Small intestine (tissue), 7 donors: Measurements from ENCODE around the gene ZNF888. TPM values are rescaled to one million over a fixed set of nuclear protein-coding genes. Genes with fewer than 3 reads are reported as not detected.
"Not testable (repeated sequence)": the region's sequence is repeated elsewhere in the genome, so short reads cannot be mapped to it uniquely, and the experiment has no call there.

Experiments
- DNase-seq, 2 donors: peaks; one replicate each; pipeline versions ENCODE4 v3.0.0 to v3.0.0-alpha.2; 2013
- FAIRE-seq: peaks from 2 replicates; lab custom pipeline; 2012; peaks lifted over from hg19 to GRCh38; lab: Jason Lieb, UNC
- H3K27ac ChIP-seq, 3 donors: one replicate each; pipeline ENCODE4 v1.5.1; 2013; ENCODE audit warnings: low read length in 2 of 3, mild to moderate bottlenecking in 2 of 3, control low read depth in 1 of 3, inconsistent platforms in 1 of 3, low read depth in 1 of 3, moderate library complexity in 1 of 3
- H3K27me3 ChIP-seq, 3 donors: one replicate each; pipeline ENCODE4 v1.6.1; 2013; ENCODE audit warnings: low read length in 3 of 3, inconsistent platforms in 1 of 3; ENCODE audit not compliant: control insufficient read depth in 3 of 3, insufficient read depth in 3 of 3
- H3K36me3 ChIP-seq, 3 donors: one replicate each; pipeline ENCODE4 v1.6.1; 2013; ENCODE audit warnings: low read length in 3 of 3, inconsistent platforms in 1 of 3, low read depth in 1 of 3, mild to moderate bottlenecking in 1 of 3, moderate library complexity in 1 of 3; ENCODE audit not compliant: control insufficient read depth in 3 of 3, insufficient read depth in 2 of 3
- H3K4me1 ChIP-seq, 3 donors: one replicate each; pipeline ENCODE4 v1.6.1; 2013; ENCODE audit warnings: low read length in 2 of 3, inconsistent platforms in 1 of 3, low read depth in 1 of 3, mild to moderate bottlenecking in 1 of 3, moderate library complexity in 1 of 3; ENCODE audit not compliant: control insufficient read depth in 3 of 3, insufficient read depth in 2 of 3
- H3K4me3 ChIP-seq, 3 donors: one replicate each; pipeline ENCODE4 v1.5.1; 2013; ENCODE audit warnings: low read length in 3 of 3, control low read depth in 1 of 3, inconsistent platforms in 1 of 3, low read depth in 1 of 3, mild to moderate bottlenecking in 1 of 3, moderate library complexity in 1 of 3
- H3K9me3 ChIP-seq, 2 donors: one replicate each; pipeline ENCODE4 v1.6.1; 2013; ENCODE audit warnings: low read depth in 1 of 2, low read length in 1 of 2; ENCODE audit not compliant: control insufficient read depth in 2 of 2, insufficient read depth in 1 of 2
- WGBS, 3 donors: extraction: QIAGEN DNeasy Blood & Tissue Kit; methylation state at CpG; one replicate each; pipeline ENCODE4 v1.1.7; 2013; 5-methylcytosine and 5-hydroxymethylcytosine counted together
- polyA plus RNA-seq, 4 donors: library from polyadenylated mRNA; stranded (reverse) in 3 of 4; unstranded in 1 of 4; fragments of 200-250 nt in 3 of 4; fragments of 120-200 nt in 1 of 4; gene quantifications; one replicate each; pipeline versions ENCODE4 v1.2.1 to v1.2.3, GENCODE V29; 2013
- donor health status: healthy with polysubstance abuse.
- donor health status: control.
- donor health status: control.
- donor health status: Bipolar disorder and iron deficiency.
- donor health status: healthy.

Gene ZNF888
- polyA plus RNA-seq, 4 donors, result 1.9 to 10.9 (median 2.5) TPM

DNA sequence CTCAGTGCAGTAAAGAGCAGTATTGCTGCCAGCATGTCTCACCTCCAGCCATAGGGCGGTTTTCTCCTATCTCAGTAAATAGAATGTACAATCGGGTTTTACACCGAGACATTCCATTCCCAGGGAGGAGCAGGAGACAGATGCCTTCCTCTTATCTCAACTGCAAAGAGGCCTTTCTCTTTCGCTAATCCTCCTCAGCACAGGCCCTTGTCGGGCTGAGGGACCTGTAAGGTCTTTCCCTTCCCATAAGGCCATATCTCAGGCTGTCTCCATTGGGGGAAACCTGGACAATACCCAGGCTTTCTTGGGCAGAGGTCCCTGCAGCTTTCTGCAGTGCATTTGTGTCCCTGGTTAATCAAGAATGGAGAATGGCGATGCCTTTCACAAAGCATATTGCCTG, 50.2 kb downstream of the ZNF888 start:
- H3K4me1 ChIP-seq, H3K27ac ChIP-seq, H3K4me3 ChIP-seq, DNase-seq, H3K36me3 ChIP-seq, H3K27me3 ChIP-seq, FAIRE-seq: not testable (repeated sequence)
- 66 to 73% (median 70%) methylated on average over 6 of the region's 6 CpGs for WGBS, 3 donors
- peaks cover 3 to 39% of the 10 kb centered on the region in 2 donors for H3K9me3 ChIP-seq

DNA sequence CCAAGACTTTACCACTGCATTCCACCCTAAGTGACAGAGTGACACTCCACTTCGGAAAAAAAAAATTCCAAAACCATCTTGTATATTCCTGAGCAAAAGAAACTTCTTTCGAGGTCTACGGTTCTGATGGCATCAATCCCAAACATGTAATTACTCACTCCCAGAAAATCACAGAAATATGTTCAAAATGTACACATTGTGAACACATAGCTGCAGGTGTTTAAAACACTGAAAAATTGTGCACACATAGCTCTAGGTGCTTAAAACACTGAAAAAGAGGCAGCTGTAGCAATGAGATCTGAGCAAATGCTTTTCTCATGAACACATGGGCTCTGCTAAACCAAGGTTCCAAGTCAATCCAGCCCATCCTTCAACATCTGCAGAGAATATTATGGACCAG, 51.8 kb downstream of the ZNF888 start:
- H3K36me3 ChIP-seq, result peaks cover 0 to 3% (median 0%) of the 10 kb centered on the region in 3 donors
- H3K27me3 ChIP-seq, result no peaks in the 10 kb centered on the region
- FAIRE-seq (no peak), DNase-seq (no peak)
- no peak overlapping the region for H3K4me3 ChIP-seq
- H3K9me3 ChIP-seq, result peaks cover 3 to 37% of the 10 kb centered on the region in 2 donors
- WGBS, 3 donors, result 90 to 93% (median 91%) methylated on average over 3 of the region's 3 CpGs
- no peaks in the 10 kb centered on the region for H3K4me1 ChIP-seq
- no peak overlapping the region for H3K27ac ChIP-seq

DNA sequence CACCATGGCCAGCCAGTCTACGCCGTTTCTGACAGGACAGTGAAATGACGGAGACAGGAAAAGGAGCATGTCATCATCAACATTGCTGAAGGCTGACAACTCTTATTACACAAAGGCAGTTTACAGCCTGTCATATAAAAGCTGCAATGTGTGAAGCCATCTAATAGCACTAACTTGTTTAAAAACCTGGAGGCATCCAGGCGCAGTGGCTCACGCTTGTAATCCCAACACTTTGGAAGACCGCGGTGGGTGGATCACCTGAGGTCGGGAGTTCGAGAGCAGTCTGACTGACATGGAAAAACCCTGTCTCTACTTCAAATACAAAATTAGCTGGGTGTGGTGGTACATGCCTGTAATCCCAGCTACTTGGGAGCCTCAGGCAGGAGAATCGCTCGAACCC, 55.2 kb downstream of the ZNF888 start:
- peaks cover 1 to 32% of the 10 kb centered on the region in 2 donors for H3K9me3 ChIP-seq
- not testable (repeated sequence) for DNase-seq, FAIRE-seq, H3K4me1 ChIP-seq, H3K4me3 ChIP-seq, H3K27ac ChIP-seq, H3K36me3 ChIP-seq, H3K27me3 ChIP-seq
- 92 to 96% (median 92%) methylated on average over 11 of the region's 11 CpGs for WGBS, 3 donors

DNA sequence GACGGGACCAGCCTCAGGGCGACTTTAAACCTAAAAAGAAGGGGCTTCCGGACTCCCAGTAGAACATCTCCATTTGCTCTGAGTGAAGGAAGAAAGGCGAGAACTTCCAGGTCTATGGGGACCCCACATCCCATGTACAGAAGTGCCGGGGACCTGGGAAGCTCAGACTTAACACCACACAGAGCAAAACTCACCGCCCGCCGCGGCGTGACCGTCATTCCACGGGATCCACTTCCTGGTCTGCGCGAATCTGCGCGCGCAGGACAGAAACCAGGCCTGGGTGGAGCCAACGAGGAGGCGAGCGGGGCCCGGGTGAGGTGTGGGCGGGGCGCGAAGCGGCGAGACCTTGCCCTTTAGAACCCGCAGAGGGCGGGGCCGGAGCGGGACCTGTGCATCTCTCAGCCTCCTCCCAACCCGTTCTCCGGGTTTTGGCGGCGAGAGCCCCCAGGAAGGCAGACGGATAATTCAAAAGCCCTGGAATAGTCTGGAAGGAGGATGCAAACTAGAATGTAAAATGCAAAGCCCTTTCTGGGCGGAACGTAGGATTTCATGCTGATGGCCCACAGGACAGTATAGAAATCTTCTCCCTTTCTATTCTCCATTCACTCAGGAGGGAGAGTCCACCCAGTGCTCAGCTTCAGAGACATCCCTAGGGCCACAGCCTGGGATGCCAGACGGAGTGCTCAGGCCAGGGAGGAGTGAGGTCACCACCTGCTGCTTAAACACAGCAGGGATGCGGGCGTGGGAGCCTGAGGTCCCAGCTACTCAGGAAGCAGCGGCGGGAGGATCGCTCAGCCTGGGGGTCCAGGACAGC, 65.6 kb downstream of the ZNF888 start, which contains the start of gene ZNF468:
Gene ZNF468, minus strand, starts transcription at position 242 of the 814 bp plus-strand sequence. CDS start 3,347 bp downstream, outside the sequence.
- 3 to 10% (median 6%) methylated on average over 34 to 43 of the region's 43 CpGs for WGBS, 3 donors
- not testable (repeated sequence) for H3K4me1 ChIP-seq, H3K9me3 ChIP-seq, H3K27me3 ChIP-seq, FAIRE-seq
- Histone ChIP-seq H3K27ac (peak within 1 kb of the TSS; percentile 45 to 88 (median 61)), H3K36me3 (peaks cover 4 to 15% (median 7%) of the 10 kb centered on the region in 3 donors), H3K4me3 (peak within 1 kb of the TSS; percentile 61 to 69 (median 62))
- peak; percentile 73 to 88 for DNase-seq

DNA sequence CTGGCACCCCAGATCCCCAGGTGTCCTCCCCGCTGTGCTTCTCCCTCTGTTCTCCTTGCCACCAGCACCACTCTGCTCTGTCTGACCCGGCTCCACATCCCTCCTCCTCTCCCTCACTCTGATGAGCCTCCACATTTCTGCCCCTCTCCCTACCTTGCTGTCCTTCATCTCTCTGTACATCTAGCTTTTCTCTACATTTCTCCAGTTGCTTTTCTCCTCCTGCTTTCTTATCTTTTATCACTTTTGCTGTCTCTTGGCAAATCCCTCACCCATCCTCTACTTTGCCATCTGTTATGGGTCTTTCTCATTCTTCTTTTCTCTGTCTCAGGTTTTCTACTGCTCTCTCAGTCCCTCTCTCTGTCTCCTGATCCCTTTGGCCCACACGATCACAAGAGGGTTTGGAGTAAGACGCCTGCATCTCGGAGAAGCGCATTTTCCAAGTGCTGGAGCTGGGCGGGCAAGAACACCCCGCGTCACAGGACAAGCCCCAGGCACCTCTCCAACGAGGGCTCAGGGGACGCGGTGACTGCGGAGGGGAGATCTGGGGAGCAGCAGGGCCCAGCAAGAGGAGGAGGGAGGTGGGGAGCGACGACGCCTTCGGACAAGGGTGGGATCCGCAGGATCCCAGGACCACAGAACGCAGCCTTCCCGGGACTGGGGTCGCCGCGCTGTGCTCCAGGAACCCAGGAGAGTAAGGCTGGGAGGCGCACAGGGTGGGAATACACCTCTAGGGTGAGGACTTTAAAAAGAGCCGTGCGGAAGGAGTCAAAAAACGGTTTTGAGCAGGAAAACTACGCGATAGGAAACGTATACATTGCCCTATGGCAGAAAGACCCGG, 66.5 kb downstream of the ZNF888 start:
- not testable (repeated sequence) for H3K27me3 ChIP-seq, FAIRE-seq, H3K9me3 ChIP-seq, H3K4me1 ChIP-seq
- peak overlapping the region; percentile 61 to 69 (median 62) for H3K4me3 ChIP-seq
- peaks cover 4 to 22% (median 7%) of the 10 kb centered on the region in 3 donors for H3K36me3 ChIP-seq
- peak overlapping the region; percentile 45 to 88 (median 61) for H3K27ac ChIP-seq
- DNase-seq, result peak; percentile 2 to 42
- WGBS, 3 donors, result 1 to 6% (median 3%) methylated on average over 21 to 24 of the region's 31 CpGs

Other genes with a start within 250 kb of the ZNF888 start
- 10 to 100 TPM in 1 of 4 donors, 1 to 10 TPM in 3; 2.2 to 16.0 (median 3.9) TPM for gene ZNF611, start 188.4 kb downstream of the ZNF888 start, polyA plus RNA-seq
- 10 to 100 TPM in 3 of 4 donors, 1 to 10 TPM in 1; 4.9 to 19.8 (median 17.8) TPM for gene ZNF600, start 136.6 kb downstream of the ZNF888 start, polyA plus RNA-seq
- 10 to 100 TPM in 1 of 4 donors, 1 to 10 TPM in 3; 2.2 to 29.6 (median 5.8) TPM for gene ZNF28, start 101.8 kb downstream of the ZNF888 start, polyA plus RNA-seq
- gene ZNF468, start 65.8 kb downstream of the ZNF888 start, polyA plus RNA-seq, result 10 to 100 TPM in 2 of 4 donors, 1 to 10 TPM in 2; 7.0 to 42.8 (median 10.4) TPM
- 10 to 100 TPM in 1 of 4 donors, 1 to 10 TPM in 3; 3.4 to 33.8 (median 4.3) TPM for gene ZNF320, start 25.8 kb downstream of the ZNF888 start, polyA plus RNA-seq
- 10 to 100 TPM in 1 of 4 donors, 1 to 10 TPM in 3; 2.0 to 18.1 (median 3.1) TPM for gene ZNF816, start 39.5 kb upstream of the ZNF888 start, polyA plus RNA-seq
- gene ERVV-1, start 90.5 kb upstream of the ZNF888 start, polyA plus RNA-seq, result not detected
- not detected for gene ERVV-2, start 121.3 kb upstream of the ZNF888 start, polyA plus RNA-seq
- gene ZNF160, start 180.0 kb upstream of the ZNF888 start, polyA plus RNA-seq, result 100 to 1,000 TPM in 1 of 4 donors, 1 to 10 TPM in 3; 4.6 to 129 (median 8.9) TPM
- 10 to 100 TPM in 1 of 4 donors, 1 to 10 TPM in 2, under 1 TPM in 1; 0.81 to 49.5 (median 3.2) TPM for gene ZNF415, start 209.5 kb upstream of the ZNF888 start, polyA plus RNA-seq
- gene ZNF347, start 235.6 kb upstream of the ZNF888 start, polyA plus RNA-seq, result 10 to 100 TPM in 1 of 4 donors, 1 to 10 TPM in 2, under 1 TPM in 1; 0.81 to 16.5 (median 1.8) TPM